COLO829 (cell line): Measurements from ENCODE around the gene GPR158.
A peak's percentile ranks its signal among the peaks of the same experiment; 100 is the strongest.

Experiments
- DNase-seq: peaks from one replicate; pipeline ENCODE4 v3.0.0; 2012; ENCODE audit warnings: low spot score

The GPR158 gene

GRCh38 chr10:25191162-25191895 lies 16.5 kb downstream of the GPR158 start:
- no peak for DNase-seq

GRCh38 chr10:25198151-25198550 lies 23.4 kb downstream of the GPR158 start:
- no peak for DNase-seq

- DNase-seq: no peak
These were observed 32.1 kb downstream of the GPR158 start for GRCh38 chr10:25206693-25207414.

- no peak for DNase-seq
These were observed 34.8 kb downstream of the GPR158 start for GRCh38 chr10:25209618-25210017.

- DNase-seq: no peak
These were observed 35.5 kb downstream of the GPR158 start for GRCh38 chr10:25210265-25210664.

GRCh38 chr10:25220156-25220555 lies 45.4 kb downstream of the GPR158 start:
- DNase-seq: no peak

- no peak for DNase-seq
These were observed 47.4 kb downstream of the GPR158 start for GRCh38 chr10:25222085-25222660.

GRCh38 chr10:25226775-25227682 lies 52.2 kb downstream of the GPR158 start:
- peak; percentile 31 for DNase-seq

- no peak for DNase-seq
These were observed 57.0 kb downstream of the GPR158 start for GRCh38 chr10:25231751-25232150.

GRCh38 chr10:25232204-25232603 lies 57.4 kb downstream of the GPR158 start:
- DNase-seq: no peak

- peak; percentile 56 for DNase-seq
These were observed 70.4 kb downstream of the GPR158 start for GRCh38 chr10:25245165-25245564.

GRCh38 chr10:25257646-25258045 lies 82.8 kb downstream of the GPR158 start:
- DNase-seq: no peak

GRCh38 chr10:25261110-25261509 lies 86.3 kb downstream of the GPR158 start:
- no peak for DNase-seq

- no peak for DNase-seq
These were observed 86.8 kb downstream of the GPR158 start for GRCh38 chr10:25261558-25261957.

- DNase-seq: no peak
These were observed 89.1 kb downstream of the GPR158 start for GRCh38 chr10:25263931-25264330.

- DNase-seq: no peak
These were observed 103.4 kb downstream of the GPR158 start for GRCh38 chr10:25278180-25278579.

GRCh38 chr10:25280076-25280475 lies 105.3 kb downstream of the GPR158 start:
- DNase-seq: no peak

GRCh38 chr10:25280573-25280972 lies 105.8 kb downstream of the GPR158 start:
- DNase-seq: no peak

GRCh38 chr10:25285809-25286208 lies 111.0 kb downstream of the GPR158 start:
- DNase-seq: no peak

GRCh38 chr10:25288181-25288580 lies 113.4 kb downstream of the GPR158 start:
- no peak for DNase-seq

GRCh38 chr10:25294032-25294926 lies 119.5 kb downstream of the GPR158 start:
- DNase-seq: peak; percentile 56
